Fibroblast of villous mesenchyme (primary cell): ENCODE results near the gene HRCT1. TPM values are rescaled to one million over a fixed set of nuclear protein-coding genes. Genes with fewer than 3 reads are reported as not detected.

ENCODE experiments used
- DNase-seq: peaks from one replicate; pipeline ENCODE4 v3.0.0-alpha.2; 2010; ENCODE audit warnings: low read depth
- H3K4me3 ChIP-seq: 2 replicates; pipeline ENCODE4 v1.5.1; 2011; ENCODE audit warnings: low read depth, mild to moderate bottlenecking, low read length
- CTCF ChIP-seq: IDR thresholded peaks from 2 replicates; pipeline ENCODE4 v1.5.1; 2012; ENCODE audit warnings: low read depth, mild to moderate bottlenecking, low read length; ENCODE audit not compliant: insufficient read depth
- total RNA-seq: library from RNA; depleted of rRNA; stranded (reverse); fragments of >200 nt; gene quantifications from 2 replicates; pipeline ENCODE4 v1.2.3, GENCODE V29; 2012

Gene HRCT1
- total RNA-seq, 1 donor, result 0.43 TPM

GRCh38 chr9:35940458-35941407 is 34.7 kb downstream of the HRCT1 start:
- TF ChIP-seq CTCF, result no peak
- DNase-seq, result no peak
- H3K4me3 ChIP-seq, result no peak overlapping the region

GRCh38 chr9:35942286-35942685 is 36.3 kb downstream of the HRCT1 start:
- H3K4me3 ChIP-seq, result no peak overlapping the region
- no peak for DNase-seq
- no peak for TF ChIP-seq CTCF

GRCh38 chr9:35944173-35944572 is 38.2 kb downstream of the HRCT1 start:
- no peak overlapping the region for H3K4me3 ChIP-seq
- TF ChIP-seq CTCF, result no peak
- DNase-seq, result no peak

GRCh38 chr9:35944841-35945240 is 38.8 kb downstream of the HRCT1 start:
- no peak for DNase-seq
- TF ChIP-seq CTCF, result no peak
- no peak overlapping the region for H3K4me3 ChIP-seq

- peak overlapping the region; percentile 32 for H3K4me3 ChIP-seq
- TF ChIP-seq CTCF, result peak; percentile 94
- DNase-seq, result peak; percentile 84
Measured at GRCh38 chr9:35945341-35946018, 39.5 kb downstream of the HRCT1 start.

- DNase-seq, result no peak
- H3K4me3 ChIP-seq, result no peak overlapping the region
- TF ChIP-seq CTCF, result no peak
Measured at GRCh38 chr9:35948451-35948850, 42.4 kb downstream of the HRCT1 start.
